Nephron progenitor cell (in vitro differentiated cells): ENCODE measurements around the gene COG2.

Experiments used
- DNase-seq: peaks from one replicate; pipeline ENCODE4 v3.0.0; 2021
- H3K27ac Mint-ChIP-seq: 2 replicates; pipeline ENCODE4 v1.8.0; 2021; ENCODE audit warnings: mild to moderate bottlenecking, moderate library complexity, mixed read lengths
- H3K27me3 Mint-ChIP-seq: 2 replicates; pipeline ENCODE4 v1.8.0; 2021; ENCODE audit warnings: mild to moderate bottlenecking, low read depth, mixed read lengths; ENCODE audit not compliant: poor library complexity
- H3K36me3 Mint-ChIP-seq: 2 replicates; pipeline ENCODE4 v1.8.0; 2021; ENCODE audit warnings: low read depth, mixed read lengths
- H3K4me1 Mint-ChIP-seq: 2 replicates; pipeline ENCODE4 v1.8.0; 2021; ENCODE audit warnings: mixed read lengths
- H3K4me3 Mint-ChIP-seq: 2 replicates; pipeline ENCODE4 v1.8.0; 2021; ENCODE audit warnings: mild to moderate bottlenecking, moderate library complexity, mixed read lengths
- H3K9me3 Mint-ChIP-seq: 2 replicates; pipeline ENCODE4 v1.8.0; 2021; ENCODE audit warnings: mild to moderate bottlenecking, moderate library complexity, mixed read lengths
- CTCF ChIP-seq: fragments of 200-600 bp; sonication (generic); IDR thresholded peaks from 2 replicates; pipeline ENCODE4 v1.5.0; 2021; ENCODE audit warnings: antibody characterized with exemption

The COG2 gene

GRCh38 chr1:230611878-230612235 is 30.4 kb upstream of the COG2 start:
- H3K27ac Mint-ChIP-seq: no peak overlapping the region
- TF ChIP-seq CTCF: no peak
- H3K4me3 Mint-ChIP-seq: no peak overlapping the region
- peaks cover 14% of the 10 kb centered on the region for H3K27me3 Mint-ChIP-seq
- no peaks in the 10 kb centered on the region for H3K9me3 Mint-ChIP-seq
- no peaks in the 10 kb centered on the region for H3K36me3 Mint-ChIP-seq
- no peaks in the 10 kb centered on the region for H3K4me1 Mint-ChIP-seq
- DNase-seq: no peak

- no peaks in the 10 kb centered on the region for H3K9me3 Mint-ChIP-seq
- peaks cover 17% of the 10 kb centered on the region for H3K27me3 Mint-ChIP-seq
- H3K36me3 Mint-ChIP-seq: no peaks in the 10 kb centered on the region
- no peak overlapping the region for H3K4me3 Mint-ChIP-seq
- TF ChIP-seq CTCF: no peak
- H3K27ac Mint-ChIP-seq: no peak overlapping the region
- no peaks in the 10 kb centered on the region for H3K4me1 Mint-ChIP-seq
- no peak for DNase-seq
Measured at GRCh38 chr1:230612651-230613050, 29.6 kb upstream of the COG2 start.

- Mint-ChIP-seq H3K27me3 (peaks cover 21% of the 10 kb centered on the region), H3K36me3 (no peaks in the 10 kb centered on the region), H3K27ac (no peak overlapping the region), H3K4me1 (no peaks in the 10 kb centered on the region), H3K9me3 (no peaks in the 10 kb centered on the region), H3K4me3 (no peak overlapping the region)
- TF ChIP-seq CTCF: no peak
- DNase-seq: no peak
Measured at GRCh38 chr1:230614121-230614520, 28.2 kb upstream of the COG2 start.

- no peak overlapping the region for H3K27ac Mint-ChIP-seq
- H3K36me3 Mint-ChIP-seq: no peaks in the 10 kb centered on the region
- DNase-seq: no peak
- peaks cover 11% of the 10 kb centered on the region for H3K27me3 Mint-ChIP-seq
- no peak for TF ChIP-seq CTCF
- no peak overlapping the region for H3K4me3 Mint-ChIP-seq
- H3K9me3 Mint-ChIP-seq: no peaks in the 10 kb centered on the region
- no peaks in the 10 kb centered on the region for H3K4me1 Mint-ChIP-seq
Measured at GRCh38 chr1:230618537-230618936, 23.7 kb upstream of the COG2 start.

- Mint-ChIP-seq H3K27me3 (peaks cover 16% of the 10 kb centered on the region), H3K27ac (no peak overlapping the region), H3K36me3 (no peaks in the 10 kb centered on the region), H3K9me3 (no peaks in the 10 kb centered on the region), H3K4me1 (no peaks in the 10 kb centered on the region), H3K4me3 (no peak overlapping the region)
- no peak for TF ChIP-seq CTCF
- DNase-seq: no peak
Measured at GRCh38 chr1:230620649-230621323, 21.5 kb upstream of the COG2 start.

- TF ChIP-seq CTCF: no peak
- Mint-ChIP-seq H3K27me3 (peaks cover 19% of the 10 kb centered on the region), H3K27ac (no peak overlapping the region), H3K36me3 (no peaks in the 10 kb centered on the region), H3K9me3 (no peaks in the 10 kb centered on the region), H3K4me1 (no peaks in the 10 kb centered on the region), H3K4me3 (no peak overlapping the region)
- no peak for DNase-seq
Measured at GRCh38 chr1:230621324-230622030, 20.8 kb upstream of the COG2 start.
